CD4-positive, alpha-beta T cell (primary cell): ENCODE measurements around the gene MYH15. TPM values are rescaled to one million over a fixed set of nuclear protein-coding genes. Genes with fewer than 3 reads are reported as not detected.

Experiments used
- ATAC-seq: fragments of 200-7000 bp; cut with Tn5 transposase; one replicate; pipeline ENCODE4 v1.10.0; 2022; ENCODE audit warnings: mild to moderate bottlenecking; ENCODE audit not compliant: poor library complexity
- CTCF ChIA-PET: fragments of 350-600 bp; sonication (Branson Sonifier 250); formaldehyde crosslinking; loops from one replicate; lab custom pipeline; 2021; ENCODE audit warnings: antibody characterized with exemption, inconsistent platforms; lab: Charles Lee
- POLR2A ChIA-PET: fragments of 350-600 bp; sonication (Branson Sonifier 250); formaldehyde crosslinking; loops from one replicate; lab custom pipeline; 2021; ENCODE audit warnings: antibody characterized with exemption, inconsistent platforms; lab: Charles Lee
- DNase-seq, 14 experiments: peaks; one replicate each; pipeline ENCODE4 v3.0.0-alpha.2; 2013 to 2020; ENCODE audit warnings: mixed read lengths in 2 of 14
- H3K27ac ChIP-seq, 2 donors: one replicate each; pipeline versions ENCODE4 v1.5.1 to v1.7.0; 2013; ENCODE audit warnings: low read length in 2 of 2, low read depth in 1 of 2, mild to moderate bottlenecking in 1 of 2
- H3K27me3 ChIP-seq, 2 experiments: 1 replicate in 1 of 2; 2 replicates in 1 of 2; pipeline versions ENCODE4 v1.6.1 to v1.7.0; 2013; ENCODE audit warnings: low read length in 2 of 2, control low read depth in 1 of 2, mild to moderate bottlenecking in 1 of 2, moderate library complexity in 1 of 2; ENCODE audit not compliant: insufficient read depth in 2 of 2, control insufficient read depth in 1 of 2
- H3K36me3 ChIP-seq: one replicate; pipeline ENCODE4 v1.6.1; 2013; ENCODE audit warnings: low read length, control low read depth; ENCODE audit not compliant: insufficient read depth
- H3K4me1 ChIP-seq: one replicate; pipeline ENCODE4 v1.6.1; 2013; ENCODE audit warnings: low read length, control low read depth; ENCODE audit not compliant: insufficient read depth
- H3K4me3 ChIP-seq: one replicate; pipeline ENCODE4 v1.5.1; 2013; ENCODE audit warnings: mild to moderate bottlenecking, low read length, moderate library complexity
- H3K9me3 ChIP-seq, 2 experiments: 1 replicate in 1 of 2; 2 replicates in 1 of 2; pipeline versions ENCODE4 v1.6.1 to v1.7.0; 2013; ENCODE audit warnings: low read length in 2 of 2, mild to moderate bottlenecking in 2 of 2, control low read depth in 1 of 2, moderate library complexity in 1 of 2; ENCODE audit not compliant: control insufficient read depth in 1 of 2, insufficient read depth in 1 of 2
- H3K27ac Mint-ChIP-seq: one replicate; pipeline ENCODE4 v1.8.0; 2020; ENCODE audit warnings: mixed read lengths
- H3K27me3 Mint-ChIP-seq: one replicate; pipeline ENCODE4 v1.8.0; 2021; ENCODE audit warnings: mixed read lengths
- H3K36me3 Mint-ChIP-seq: one replicate; pipeline ENCODE4 v1.8.0; 2021; ENCODE audit warnings: low read depth, mixed read lengths
- H3K4me1 Mint-ChIP-seq: one replicate; pipeline ENCODE4 v1.8.0; 2021; ENCODE audit warnings: low read depth, mixed read lengths
- H3K4me3 Mint-ChIP-seq: one replicate; pipeline ENCODE4 v1.8.0; 2020; ENCODE audit warnings: mild to moderate bottlenecking, mixed read lengths
- H3K9me3 Mint-ChIP-seq: one replicate; pipeline ENCODE4 v1.8.0; 2020; ENCODE audit warnings: mixed read lengths
- CTCF ChIP-seq: fragments of 200-600 bp; IDR thresholded peaks from one replicate; pipeline ENCODE4 v1.8.0; 2022; ENCODE audit warnings: antibody characterized with exemption, mild to moderate bottlenecking
- intact Hi-C, 2 experiments: fragments of 100-400 bp; cut with DNase I in 1 of 2; cut with micrococcal nuclease in 1 of 2; formaldehyde crosslinking; loops; one replicate each; pipeline versions ENCODE4 v1.15.1 to v1.9.0; 2023 to 2025; cut with DNase I, micrococcal nuclease
- total RNA-seq, 174 experiments: library from RNA in 2 of 174; stranded (reverse) in 2 of 174; gene quantifications; one replicate each; pipeline ENCODE4 v1.2.3 and lab custom pipeline; 2021 to 2026

Gene MYH15
- total RNA-seq, 2 experiments from 2014 or later = 0.05 to 0.08 TPM

- Mint-ChIP-seq H3K9me3 (no peaks in the 10 kb centered on the region), H3K4me3 (no peak overlapping the region), H3K27me3 (no peaks in the 10 kb centered on the region), H3K27ac (no peak overlapping the region), H3K4me1 (no peaks in the 10 kb centered on the region), H3K36me3 (no peaks in the 10 kb centered on the region)
- Histone ChIP-seq H3K4me3 (no peak overlapping the region), H3K9me3 (no peaks in the 10 kb centered on the region), H3K4me1 (no peaks in the 10 kb centered on the region), H3K27ac (no peak overlapping the region), H3K27me3 (no peaks in the 10 kb centered on the region), H3K36me3 (no peaks in the 10 kb centered on the region)
- ChIA-PET POLR2A (no interaction called here), CTCF (no interaction called here)
- no peak for TF ChIP-seq CTCF
- intact Hi-C loops = loop anchor here (10.0 kb wide), 2 partner anchors 329 to 1819 kb away; partner anchors contain the start of gene TRAT1 (in 1 of the 2)
- DNase-seq (no peak), ATAC-seq (no peak)
These were observed 14.7 kb downstream of the MYH15 start for GRCh38 chr3:108495717-108496116.

GRCh38 chr3:108494906-108495531, 15.4 kb downstream of the MYH15 start:
- Mint-ChIP-seq H3K9me3 (no peaks in the 10 kb centered on the region), H3K27ac (no peak overlapping the region), H3K27me3 (no peaks in the 10 kb centered on the region), H3K4me3 (no peak overlapping the region), H3K36me3 (no peaks in the 10 kb centered on the region), H3K4me1 (no peaks in the 10 kb centered on the region)
- no peak overlapping the region for H3K27ac ChIP-seq
- H3K4me3 ChIP-seq = no peak overlapping the region
- ATAC-seq (no peak), DNase-seq (no peak)
- no peaks in the 10 kb centered on the region for H3K36me3 ChIP-seq
- H3K27me3 ChIP-seq = no peaks in the 10 kb centered on the region
- ChIA-PET POLR2A (no interaction called here), CTCF (no interaction called here)
- H3K9me3 ChIP-seq = no peaks in the 10 kb centered on the region
- intact Hi-C loops = loop anchor here (5.0 to 10.0 kb wide), 3 partner anchors 330 to 1820 kb away; partner anchors contain the start of gene TRAT1 (in 1 of the 2)
- no peaks in the 10 kb centered on the region for H3K4me1 ChIP-seq
- no peak for TF ChIP-seq CTCF

- ChIA-PET CTCF (interaction anchor here (2.9 kb wide), 1 partner anchor 421 kb away, joined by 6 read pairs; no protein-coding TSS in a partner anchor), POLR2A (no interaction called here)
- ATAC-seq (no peak), DNase-seq (no peak)
- H3K27ac ChIP-seq = no peak overlapping the region
- H3K4me3 ChIP-seq = no peak overlapping the region
- no peaks in the 10 kb centered on the region for H3K9me3 ChIP-seq
- H3K27me3 ChIP-seq = no peaks in the 10 kb centered on the region
- no peaks in the 10 kb centered on the region for H3K27me3 Mint-ChIP-seq
- no peak for TF ChIP-seq CTCF
- H3K4me1 Mint-ChIP-seq = peaks cover 4% of the 10 kb centered on the region
- H3K9me3 Mint-ChIP-seq = no peaks in the 10 kb centered on the region
- H3K27ac Mint-ChIP-seq = no peak overlapping the region
- H3K4me1 ChIP-seq = no peaks in the 10 kb centered on the region
- H3K36me3 Mint-ChIP-seq = no peaks in the 10 kb centered on the region
- no peaks in the 10 kb centered on the region for H3K36me3 ChIP-seq
- H3K4me3 Mint-ChIP-seq = no peak overlapping the region
- intact Hi-C loops = loop anchor here (2.0 to 10.0 kb wide), 4 partner anchors 325 to 1821 kb away; partner anchors contain the start of gene TRAT1 (in 1 of the 2)
These were observed 16.5 kb downstream of the MYH15 start for GRCh38 chr3:108493862-108494261.
